ENCODE results near the gene APBA2. TPM values are rescaled to one million over a fixed set of nuclear protein-coding genes. Genes with fewer than 3 reads are reported as not detected.

APBA2 gene
- total RNA-seq, 4 donors from 2014 or later, result 7.7 to 14.4 (median 11.6) TPM

GRCh38 chr15:29066838-29067237 is 181.1 kb downstream of the APBA2 start:
- intact Hi-C loops (cut with DNase I), result no loop called here
- no peak overlapping the region for H3K4me3 ChIP-seq (replicated peaks in 1 of 3)
- no peak for DNase-seq
- H3K27ac ChIP-seq, result no peak overlapping the region
- no peaks in the 10 kb centered on the region for H3K36me3 ChIP-seq
- no peaks in the 10 kb centered on the region for H3K4me1 ChIP-seq
- 80 to 84% methylated on average over 2 of the region's 2 CpGs for WGBS, 2 donors
- H3K27me3 ChIP-seq, result no peaks in the 10 kb centered on the region
- H3K9me3 ChIP-seq, result no peaks in the 10 kb centered on the region
- TF ChIP-seq CTCF (IDR thresholded peaks at IDR 0.05) (no peak), POLR2A (IDR thresholded peaks at IDR 0.05) (no peak)

- no peaks in the 10 kb centered on the region for H3K4me1 ChIP-seq
- DNase-seq, result no peak
- H3K4me3 ChIP-seq (replicated peaks in 1 of 3), result no peak overlapping the region
- no peaks in the 10 kb centered on the region for H3K9me3 ChIP-seq
- 80 to 83% methylated on average over 7 of the region's 7 CpGs for WGBS, 2 donors
- H3K27ac ChIP-seq, result no peak overlapping the region
- intact Hi-C loops (cut with DNase I), result no loop called here
- H3K27me3 ChIP-seq, result no peaks in the 10 kb centered on the region
- no peaks in the 10 kb centered on the region for H3K36me3 ChIP-seq
- TF ChIP-seq CTCF (IDR thresholded peaks at IDR 0.05), result no peak
- no peak for TF ChIP-seq POLR2A (IDR thresholded peaks at IDR 0.05)
Measured at GRCh38 chr15:29067949-29068348, 182.2 kb downstream of the APBA2 start.

GRCh38 chr15:29070471-29071231 is 184.9 kb downstream of the APBA2 start:
- H3K27me3 ChIP-seq, result no peaks in the 10 kb centered on the region
- H3K9me3 ChIP-seq, result no peaks in the 10 kb centered on the region
- intact Hi-C loops (cut with DNase I), result no loop called here
- WGBS, 2 donors, result 80 to 82% methylated on average over 16 to 17 of the region's 17 CpGs
- TF ChIP-seq POLR2A (IDR thresholded peaks at IDR 0.05) (no peak), CTCF (IDR thresholded peaks at IDR 0.05) (no peak)
- no peaks in the 10 kb centered on the region for H3K4me1 ChIP-seq
- DNase-seq, result no peak
- no peaks in the 10 kb centered on the region for H3K36me3 ChIP-seq
- H3K27ac ChIP-seq, result no peak overlapping the region
- H3K4me3 ChIP-seq (replicated peaks in 1 of 3), result no peak overlapping the region

GRCh38 chr15:29071232-29071881 is 185.6 kb downstream of the APBA2 start:
- no peak overlapping the region for H3K27ac ChIP-seq
- no peaks in the 10 kb centered on the region for H3K4me1 ChIP-seq
- H3K36me3 ChIP-seq, result no peaks in the 10 kb centered on the region
- H3K4me3 ChIP-seq (replicated peaks in 1 of 3), result no peak overlapping the region
- WGBS, 2 donors, result 86 to 93% methylated on average over 11 of the region's 11 CpGs
- H3K9me3 ChIP-seq, result no peaks in the 10 kb centered on the region
- H3K27me3 ChIP-seq, result no peaks in the 10 kb centered on the region
- TF ChIP-seq CTCF (IDR thresholded peaks at IDR 0.05) (no peak), POLR2A (IDR thresholded peaks at IDR 0.05) (no peak)
- intact Hi-C loops (cut with DNase I), result no loop called here
- no peak for DNase-seq

GRCh38 chr15:29071882-29072273 is 186.1 kb downstream of the APBA2 start:
- Histone ChIP-seq H3K27me3 (no peaks in the 10 kb centered on the region), H3K36me3 (no peaks in the 10 kb centered on the region), H3K9me3 (no peaks in the 10 kb centered on the region), H3K27ac (no peak overlapping the region), H3K4me3 (replicated peaks in 1 of 3) (no peak overlapping the region), H3K4me1 (no peaks in the 10 kb centered on the region)
- intact Hi-C loops (cut with DNase I), result no loop called here
- no peak for TF ChIP-seq POLR2A (IDR thresholded peaks at IDR 0.05)
- no peak for TF ChIP-seq CTCF (IDR thresholded peaks at IDR 0.05)
- 89 to 92% methylated on average over 5 to 6 of the region's 7 CpGs for WGBS, 2 donors
- DNase-seq, result no peak
